SIG-M5 treated with dmso at 0.1 percent for 504 hours (cell line): ENCODE measurements around the gene PRSS1.
"Not testable (repeated sequence)": the region's sequence is repeated elsewhere in the genome, so short reads cannot be mapped to it uniquely, and the experiment has no call there.

ENCODE experiments used
- DNase-seq: peaks from one replicate; lab custom pipeline; 2025; ENCODE audit not compliant: unreplicated experiment; lab: John Stamatoyannopoulos, UW

Gene PRSS1

GRCh38 chr7:142773230-142773629 lies 24.0 kb downstream of the PRSS1 start:
- no peak for DNase-seq

GRCh38 chr7:142773937-142774744 lies 24.9 kb downstream of the PRSS1 start:
- no peak for DNase-seq

GRCh38 chr7:142774826-142775225 lies 25.6 kb downstream of the PRSS1 start:
- no peak for DNase-seq

GRCh38 chr7:142775351-142776115 lies 26.3 kb downstream of the PRSS1 start:
- not testable (repeated sequence) for DNase-seq

- no peak for DNase-seq
Observed at GRCh38 chr7:142776206-142776844, 27.1 kb downstream of the PRSS1 start.

GRCh38 chr7:142776845-142777225 lies 27.6 kb downstream of the PRSS1 start:
- DNase-seq, result not testable (repeated sequence)

GRCh38 chr7:142777318-142777717 lies 28.0 kb downstream of the PRSS1 start:
- DNase-seq, result no peak

GRCh38 chr7:142782922-142783900 lies 33.9 kb downstream of the PRSS1 start:
- peak; percentile 84 for DNase-seq

- DNase-seq, result no peak
Observed at GRCh38 chr7:142784096-142784495, 34.8 kb downstream of the PRSS1 start.

GRCh38 chr7:142784716-142785115 lies 35.4 kb downstream of the PRSS1 start:
- DNase-seq, result no peak

GRCh38 chr7:142785841-142786250 lies 36.6 kb downstream of the PRSS1 start:
- DNase-seq, result no peak

GRCh38 chr7:142787034-142787768 lies 37.9 kb downstream of the PRSS1 start:
- no peak for DNase-seq

GRCh38 chr7:142787783-142788182 lies 38.5 kb downstream of the PRSS1 start:
- no peak for DNase-seq

GRCh38 chr7:142788303-142789289 lies 39.3 kb downstream of the PRSS1 start:
- no peak for DNase-seq

- DNase-seq, result no peak
Observed at GRCh38 chr7:142789441-142789840, 40.2 kb downstream of the PRSS1 start.

GRCh38 chr7:142790056-142790455 lies 40.8 kb downstream of the PRSS1 start:
- no peak for DNase-seq

GRCh38 chr7:142790555-142790954 lies 41.3 kb downstream of the PRSS1 start:
- no peak for DNase-seq

GRCh38 chr7:142791502-142791901 lies 42.2 kb downstream of the PRSS1 start:
- DNase-seq, result no peak

GRCh38 chr7:142792129-142792528 lies 42.9 kb downstream of the PRSS1 start:
- DNase-seq, result no peak
